SW480 (cell line): ENCODE data around the gene KLHL22.
"Not testable (repeated sequence)": the region's sequence is repeated elsewhere in the genome, so short reads cannot be mapped to it uniquely, and the experiment has no call there.

Source experiments
- DNase-seq: peaks from one replicate; pipeline ENCODE4 v3.0.0-alpha.2; 2016; ENCODE audit warnings: low spot score

KLHL22 gene

GRCh38 chr22:20494978-20495860 is at the start of gene KLHL22:
Gene KLHL22, minus strand, starts transcription at chr22:20495795. Its CDS starts 6,584 bp downstream, at chr22:20489211.
- no peak for DNase-seq

GRCh38 chr22:20545318-20545634 is 49.7 kb upstream of the KLHL22 start:
- not testable (repeated sequence) for DNase-seq

GRCh38 chr22:20542736-20543135 is 47.1 kb upstream of the KLHL22 start:
- DNase-seq: no peak

- no peak for DNase-seq
Observed at GRCh38 chr22:20542055-20542454, 46.5 kb upstream of the KLHL22 start.

- DNase-seq: not testable (repeated sequence)
Observed at GRCh38 chr22:20538875-20539274, 43.3 kb upstream of the KLHL22 start.

GRCh38 chr22:20537983-20538382 is 42.4 kb upstream of the KLHL22 start:
- DNase-seq: no peak

- no peak for DNase-seq
Observed at GRCh38 chr22:20537325-20537756, 41.7 kb upstream of the KLHL22 start.

- DNase-seq: no peak
Observed at GRCh38 chr22:20536590-20537324, 41.2 kb upstream of the KLHL22 start.

- no peak for DNase-seq
Observed at GRCh38 chr22:20533879-20534265, 38.3 kb upstream of the KLHL22 start.

GRCh38 chr22:20533095-20533878 is 37.7 kb upstream of the KLHL22 start:
- DNase-seq: no peak

GRCh38 chr22:20532256-20532993 is 36.8 kb upstream of the KLHL22 start:
- DNase-seq: no peak

GRCh38 chr22:20531404-20532201 is 36.0 kb upstream of the KLHL22 start:
- DNase-seq: peak; percentile 83

- DNase-seq: no peak
Observed at GRCh38 chr22:20531154-20531403, 35.5 kb upstream of the KLHL22 start.

GRCh38 chr22:20530368-20531153 is 35.0 kb upstream of the KLHL22 start:
- peak; percentile 82 for DNase-seq

GRCh38 chr22:20528405-20528978 is 32.9 kb upstream of the KLHL22 start:
- DNase-seq: no peak

- DNase-seq: no peak
Observed at GRCh38 chr22:20526628-20527355, 31.2 kb upstream of the KLHL22 start.

GRCh38 chr22:20526305-20526627 is 30.7 kb upstream of the KLHL22 start:
- no peak for DNase-seq

- no peak for DNase-seq
Observed at GRCh38 chr22:20525048-20525447, 29.5 kb upstream of the KLHL22 start.

- DNase-seq: peak; percentile 58
Observed at GRCh38 chr22:20524004-20524481, 28.4 kb upstream of the KLHL22 start.
